Activated naive CD4-positive, alpha-beta T cell treated with anti-CD3 and anti-CD28 coated beads for 36 hours (primary cell): Measurements from ENCODE around the gene WASF3. TPM values are rescaled to one million over a fixed set of nuclear protein-coding genes. Genes with fewer than 3 reads are reported as not detected.

Source experiments
- CTCF ChIA-PET: fragments of 350-600 bp; sonication (Branson Sonifier 250); formaldehyde crosslinking; loops from one replicate; lab custom pipeline; 2021; ENCODE audit warnings: antibody characterized with exemption; lab: Charles Lee
- DNase-seq: peaks from one replicate; pipeline ENCODE4 v3.0.0-alpha.2; 2020
- H3K27ac Mint-ChIP-seq: one replicate; pipeline ENCODE4 v1.8.0; 2021; ENCODE audit warnings: mild to moderate bottlenecking, mixed read lengths
- H3K27me3 Mint-ChIP-seq: one replicate; pipeline ENCODE4 v1.8.0; 2021; ENCODE audit warnings: low read depth, mixed read lengths
- H3K36me3 Mint-ChIP-seq: one replicate; pipeline ENCODE4 v1.8.0; 2021; ENCODE audit warnings: low read depth, mixed read lengths
- H3K4me1 Mint-ChIP-seq: one replicate; pipeline ENCODE4 v1.8.0; 2021; ENCODE audit warnings: low read depth, mixed read lengths
- H3K4me3 Mint-ChIP-seq: one replicate; pipeline ENCODE4 v1.8.0; 2021; ENCODE audit warnings: mild to moderate bottlenecking, moderate library complexity, mixed read lengths
- H3K9me3 Mint-ChIP-seq: one replicate; pipeline ENCODE4 v1.8.0; 2021; ENCODE audit warnings: mixed read lengths
- intact Hi-C: fragments of 100-400 bp; cut with micrococcal nuclease; formaldehyde crosslinking; loops from one replicate; pipeline ENCODE4 v1.15.1; 2023
- total RNA-seq, 2 experiments: library from RNA; stranded (reverse); gene quantifications; one replicate each; pipeline ENCODE4 v1.2.3, GENCODE V29; 2021

The WASF3 gene
- total RNA-seq, 2 experiments from 2014 or later, result not detected

DNA sequence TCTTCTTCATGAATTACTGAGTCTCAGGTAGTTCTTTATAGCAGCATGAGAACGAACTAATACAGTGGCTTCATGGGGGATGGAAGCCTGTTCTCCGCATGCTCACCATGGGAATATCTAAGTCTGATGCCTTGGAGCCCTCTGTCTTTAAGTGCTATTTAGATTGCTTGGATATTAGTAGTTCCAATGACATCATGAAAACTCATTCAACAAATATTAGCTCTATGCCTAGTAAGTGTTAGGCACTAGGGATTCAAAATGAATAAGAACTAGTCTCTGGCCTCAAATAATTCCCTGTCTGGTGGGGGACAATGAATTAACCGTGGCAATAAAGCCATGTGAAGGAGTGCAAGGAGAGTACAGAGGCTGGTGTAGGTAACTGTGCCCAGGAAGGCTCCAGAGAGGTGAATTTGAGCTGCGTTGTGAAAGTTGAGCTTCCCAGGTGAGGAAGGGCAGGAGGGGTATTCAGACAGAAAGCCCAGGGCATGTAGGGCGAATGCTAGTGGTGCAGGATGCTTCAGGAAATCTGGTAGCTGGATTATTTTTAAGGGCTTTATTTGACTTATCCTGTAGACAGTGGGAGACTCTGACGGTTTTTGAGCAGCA lies 6.1 kb upstream of the WASF3 start:
- Mint-ChIP-seq H3K9me3 (peaks cover 2% of the 10 kb centered on the region), H3K27me3 (peaks cover 32% of the 10 kb centered on the region), H3K4me3 (no peak overlapping the region), H3K27ac (no peak overlapping the region), H3K4me1 (no peaks in the 10 kb centered on the region), H3K36me3 (peaks cover 2% of the 10 kb centered on the region)
- DNase-seq, result no peak
- CTCF ChIA-PET, result interaction anchor here (0.9 kb wide), 1 partner anchor 147 kb away, joined by 5 read pairs; no protein-coding TSS in a partner anchor
- intact Hi-C loops, result no loop called here

DNA sequence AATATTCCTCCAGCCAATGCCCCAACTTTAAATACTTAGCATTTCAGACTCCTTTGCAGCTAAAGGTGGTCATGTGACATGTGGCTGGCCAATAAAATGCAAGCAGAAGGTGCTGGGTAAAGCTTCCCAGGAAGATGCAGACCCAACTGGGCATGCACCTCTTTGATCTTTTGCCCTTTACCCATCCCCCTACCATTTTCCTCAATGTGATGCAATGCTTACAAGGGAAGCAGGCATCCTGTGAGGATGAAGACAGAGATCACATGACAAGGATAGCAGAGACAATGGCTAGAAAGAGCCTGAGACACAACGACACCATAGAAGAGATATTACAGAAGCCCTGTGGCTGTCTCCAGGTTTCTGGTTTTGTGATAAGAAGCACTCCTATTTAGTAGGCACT lies 2.1 kb upstream of the WASF3 start:
- intact Hi-C loops, result no loop called here
- no peak for DNase-seq
- Mint-ChIP-seq H3K27me3 (peaks cover 48% of the 10 kb centered on the region), H3K9me3 (peaks cover 2% of the 10 kb centered on the region), H3K4me1 (peaks cover 8% of the 10 kb centered on the region), H3K27ac (no peak overlapping the region), H3K36me3 (peaks cover 2% of the 10 kb centered on the region), H3K4me3 (no peak overlapping the region)
- CTCF ChIA-PET, result no interaction called here

DNA sequence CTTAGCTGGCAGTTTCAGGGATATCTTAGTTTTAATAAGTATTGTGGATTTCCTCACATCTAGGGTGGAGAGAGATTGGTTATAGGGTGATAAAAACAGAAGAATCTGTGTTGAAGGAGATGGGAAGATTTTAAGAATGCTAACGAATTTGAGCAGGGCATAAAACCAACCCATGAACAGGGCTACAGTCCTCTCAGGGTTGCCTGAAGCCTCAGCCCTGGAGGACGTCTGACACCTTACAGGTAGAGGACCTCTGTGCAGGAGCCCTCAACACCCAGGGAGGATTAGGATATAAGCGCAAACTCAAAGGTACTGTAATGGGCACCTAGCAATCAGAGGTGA lies 461 bp upstream of the WASF3 start:
- Mint-ChIP-seq H3K9me3 (peaks cover 2% of the 10 kb centered on the region), H3K36me3 (peaks cover 2% of the 10 kb centered on the region), H3K27me3 (peaks cover 36% of the 10 kb centered on the region), H3K4me3 (peak overlapping the region; percentile 5), H3K27ac (no peak overlapping the region), H3K4me1 (peaks cover 8% of the 10 kb centered on the region)
- CTCF ChIA-PET, result no interaction called here
- intact Hi-C loops, result loop anchor here (2.0 kb wide), 1 partner anchor 370 kb away; no protein-coding TSS in a partner anchor
- DNase-seq, result no peak

DNA sequence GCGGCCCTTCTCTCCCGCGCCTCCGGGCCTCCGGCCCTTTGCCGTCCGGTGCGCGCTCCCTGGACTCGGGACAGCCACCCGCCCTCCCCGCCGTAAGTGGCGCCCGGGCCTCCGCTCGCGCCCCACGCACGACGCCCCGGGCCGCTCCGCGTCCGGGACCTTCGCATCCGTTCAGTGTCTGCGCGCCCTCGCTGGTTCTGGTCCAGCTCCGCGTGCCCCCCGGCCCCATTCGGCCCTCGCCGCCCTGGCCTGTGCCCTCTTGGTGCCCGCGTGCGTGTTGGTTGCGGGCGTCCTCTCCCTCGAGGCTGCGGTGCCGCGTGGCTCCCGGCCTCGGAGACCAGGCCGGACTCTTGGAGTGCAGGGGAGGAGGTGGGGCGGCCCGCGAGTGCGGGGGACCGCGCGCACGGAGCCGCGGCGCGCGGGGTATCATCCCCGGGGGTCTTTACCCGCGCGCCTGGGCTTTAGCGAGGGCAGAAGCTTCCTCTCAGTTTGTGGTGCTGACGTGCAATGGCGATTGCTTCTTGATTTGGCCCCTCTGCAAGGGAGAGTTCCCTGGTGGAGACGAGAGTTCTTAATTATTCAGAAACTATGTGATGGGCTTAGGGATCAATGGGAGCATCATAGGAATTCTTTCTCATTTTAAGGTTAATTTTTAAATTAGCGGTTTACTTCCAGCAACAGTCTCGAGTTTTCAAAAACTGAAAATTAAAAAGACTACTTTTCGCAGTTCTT lies 757 bp downstream of the WASF3 start:
- Mint-ChIP-seq H3K27ac (no peak overlapping the region), H3K27me3 (peaks cover 35% of the 10 kb centered on the region), H3K36me3 (peaks cover 2% of the 10 kb centered on the region), H3K4me1 (peaks cover 8% of the 10 kb centered on the region), H3K9me3 (peaks cover 2% of the 10 kb centered on the region), H3K4me3 (peak overlapping the region; percentile 43)
- CTCF ChIA-PET, result interaction anchor here (0.7 to 0.9 kb wide), 3 partner anchors 65 to 365 kb away, joined by 3 read pairs; no protein-coding TSS in a partner anchor
- intact Hi-C loops, result no loop called here
- no peak for DNase-seq

DNA sequence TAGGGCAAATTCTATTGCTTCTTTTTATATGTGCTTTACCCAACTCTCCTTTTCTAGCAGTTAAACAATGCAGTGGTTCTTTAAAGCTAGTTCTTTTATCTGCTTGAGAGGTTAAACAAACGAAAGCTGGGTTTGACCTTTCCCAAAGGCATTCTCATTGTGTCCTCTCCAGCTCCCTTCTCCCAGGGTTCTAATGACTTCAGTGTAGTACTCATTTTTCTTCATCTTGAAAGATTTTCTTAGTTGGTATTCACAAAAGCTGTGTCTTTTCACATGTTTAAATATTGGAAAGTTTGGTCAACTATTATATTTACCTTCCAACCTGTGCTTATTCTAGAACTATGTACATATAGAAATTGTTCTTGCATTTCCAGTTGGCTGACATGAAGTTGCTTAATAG lies 1.5 kb downstream of the WASF3 start:
- H3K9me3 Mint-ChIP-seq, result peaks cover 2% of the 10 kb centered on the region
- peaks cover 2% of the 10 kb centered on the region for H3K36me3 Mint-ChIP-seq
- peaks cover 8% of the 10 kb centered on the region for H3K4me1 Mint-ChIP-seq
- H3K27ac Mint-ChIP-seq, result no peak overlapping the region
- no peak for DNase-seq
- peaks cover 36% of the 10 kb centered on the region for H3K27me3 Mint-ChIP-seq
- H3K4me3 Mint-ChIP-seq, result no peak overlapping the region
- intact Hi-C loops, result no loop called here
- CTCF ChIA-PET, result interaction anchor here (0.7 kb wide), 1 partner anchor 304 kb away, joined by 3 read pairs; no protein-coding TSS in a partner anchor

DNA sequence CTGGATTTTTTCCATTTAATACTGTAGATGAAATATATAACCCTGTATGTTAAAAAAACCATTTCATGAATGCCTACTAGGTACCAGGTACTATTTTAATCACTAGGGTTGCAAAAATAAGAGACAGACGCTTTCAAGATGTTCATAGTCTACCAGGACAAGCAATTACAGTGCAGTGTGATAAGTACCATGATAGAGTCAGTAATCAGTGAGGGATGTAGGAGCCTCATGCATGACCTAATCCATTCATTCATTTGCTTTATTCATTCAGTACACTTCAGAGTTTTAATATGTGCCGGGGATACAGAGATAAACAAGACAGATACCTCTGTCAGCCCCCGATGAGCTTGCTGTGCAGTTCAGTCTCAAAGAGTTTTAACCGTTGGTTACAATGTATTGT lies 3.0 kb downstream of the WASF3 start:
- H3K4me3 Mint-ChIP-seq, result no peak overlapping the region
- no peaks in the 10 kb centered on the region for H3K36me3 Mint-ChIP-seq
- intact Hi-C loops, result no loop called here
- H3K27me3 Mint-ChIP-seq, result peaks cover 31% of the 10 kb centered on the region
- CTCF ChIA-PET, result no interaction called here
- peaks cover 8% of the 10 kb centered on the region for H3K4me1 Mint-ChIP-seq
- no peak for DNase-seq
- no peaks in the 10 kb centered on the region for H3K9me3 Mint-ChIP-seq
- no peak overlapping the region for H3K27ac Mint-ChIP-seq

DNA sequence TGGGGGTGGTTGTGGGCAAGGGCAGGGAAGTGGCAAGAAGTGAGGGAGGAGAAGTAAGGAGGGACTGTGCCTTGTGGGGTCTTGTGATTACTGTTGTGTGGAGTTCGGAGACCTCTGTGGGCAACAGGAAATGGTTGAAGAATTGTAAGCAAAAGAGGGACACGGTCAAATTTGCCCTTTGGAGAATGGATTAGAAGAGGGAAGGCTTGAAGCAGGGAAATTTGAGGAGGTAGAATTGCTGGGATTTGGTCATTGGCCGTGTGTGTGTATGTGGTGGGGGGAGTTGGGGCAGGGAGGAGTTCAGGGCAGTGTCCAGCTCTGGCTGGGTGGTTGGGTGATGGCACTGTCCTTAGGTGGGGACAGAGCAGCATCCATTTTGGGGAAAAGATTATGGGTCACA lies 3.6 kb downstream of the WASF3 start:
- no peak overlapping the region for H3K27ac Mint-ChIP-seq
- CTCF ChIA-PET, result no interaction called here
- no peak overlapping the region for H3K4me3 Mint-ChIP-seq
- DNase-seq, result no peak
- intact Hi-C loops, result no loop called here
- H3K4me1 Mint-ChIP-seq, result peaks cover 8% of the 10 kb centered on the region
- peaks cover 32% of the 10 kb centered on the region for H3K27me3 Mint-ChIP-seq
- no peaks in the 10 kb centered on the region for H3K9me3 Mint-ChIP-seq
- no peaks in the 10 kb centered on the region for H3K36me3 Mint-ChIP-seq

DNA sequence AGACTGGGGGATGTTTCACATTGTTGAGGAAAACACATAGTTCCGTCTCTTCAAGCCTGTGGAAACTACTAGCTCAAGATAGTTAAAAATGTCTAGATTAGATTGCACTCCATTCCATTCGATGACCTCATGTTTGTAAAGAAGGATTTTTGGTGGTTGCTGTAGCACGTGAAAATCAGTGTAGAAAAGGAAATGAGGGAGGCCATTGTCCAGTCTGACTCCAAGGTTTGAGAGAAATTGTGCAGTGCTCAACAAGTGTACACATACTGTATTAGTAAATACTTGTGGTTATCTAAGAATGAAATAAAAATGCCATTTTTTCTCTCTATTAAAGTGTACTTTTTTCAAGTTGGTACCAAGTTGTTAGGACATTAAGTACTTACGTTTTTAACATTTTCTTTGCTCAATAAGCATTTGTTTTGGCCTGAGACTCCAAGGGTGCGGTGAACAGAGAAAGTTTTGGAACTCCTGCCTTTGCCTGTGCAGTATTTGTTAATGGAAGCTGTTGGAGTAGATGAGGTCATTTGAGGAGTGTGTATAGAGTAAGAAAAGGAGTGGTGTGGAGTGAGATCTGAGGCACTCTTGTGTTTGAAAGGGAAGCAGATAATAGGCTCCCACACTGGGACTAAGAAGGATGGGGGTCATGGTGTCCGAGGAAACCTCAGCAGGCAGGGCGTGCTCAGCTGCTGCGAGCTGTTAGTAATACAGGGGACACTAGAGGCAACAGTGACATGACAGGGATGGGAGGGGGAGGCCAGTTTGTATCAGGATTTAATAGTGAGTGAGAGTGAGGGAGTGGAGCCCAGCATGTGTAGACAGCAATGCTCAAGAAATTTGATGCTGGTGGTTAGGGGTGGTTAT lies 4.4 kb downstream of the WASF3 start:
- Mint-ChIP-seq H3K27ac (no peak overlapping the region), H3K4me3 (no peak overlapping the region), H3K9me3 (no peaks in the 10 kb centered on the region), H3K27me3 (peaks cover 29% of the 10 kb centered on the region), H3K36me3 (no peaks in the 10 kb centered on the region), H3K4me1 (peaks cover 7% of the 10 kb centered on the region)
- no peak for DNase-seq
- CTCF ChIA-PET, result interaction anchor here (0.5 kb wide), 1 partner anchor 34 kb away, joined by 3 read pairs; no protein-coding TSS in a partner anchor
- intact Hi-C loops, result no loop called here

DNA sequence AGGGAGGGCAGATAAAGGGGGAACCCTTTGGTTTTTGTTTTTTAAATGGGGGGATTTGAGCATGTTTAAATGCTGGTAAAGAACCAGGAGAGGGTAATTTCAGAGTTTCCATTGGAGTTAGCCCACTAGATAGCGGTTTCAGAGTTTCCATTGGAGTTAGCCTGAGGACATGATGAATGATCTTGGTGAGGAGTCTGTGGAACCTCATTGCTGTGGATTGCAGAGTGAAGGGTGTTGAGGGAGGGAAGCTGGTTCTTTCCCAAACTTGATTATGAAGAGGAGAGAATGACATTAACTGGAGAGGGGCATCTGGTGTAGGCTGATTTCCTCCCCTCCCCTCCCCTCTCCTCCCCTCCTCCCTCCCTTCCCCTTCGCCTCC lies 5.0 kb downstream of the WASF3 start:
- DNase-seq, result no peak
- intact Hi-C loops, result no loop called here
- Mint-ChIP-seq H3K4me1 (peaks cover 5% of the 10 kb centered on the region), H3K27me3 (peaks cover 29% of the 10 kb centered on the region), H3K4me3 (no peak overlapping the region), H3K9me3 (no peaks in the 10 kb centered on the region), H3K36me3 (no peaks in the 10 kb centered on the region), H3K27ac (no peak overlapping the region)
- CTCF ChIA-PET, result interaction anchor here (0.5 kb wide), 1 partner anchor 1449 kb away, joined by 8 read pairs; no protein-coding TSS in a partner anchor

DNA sequence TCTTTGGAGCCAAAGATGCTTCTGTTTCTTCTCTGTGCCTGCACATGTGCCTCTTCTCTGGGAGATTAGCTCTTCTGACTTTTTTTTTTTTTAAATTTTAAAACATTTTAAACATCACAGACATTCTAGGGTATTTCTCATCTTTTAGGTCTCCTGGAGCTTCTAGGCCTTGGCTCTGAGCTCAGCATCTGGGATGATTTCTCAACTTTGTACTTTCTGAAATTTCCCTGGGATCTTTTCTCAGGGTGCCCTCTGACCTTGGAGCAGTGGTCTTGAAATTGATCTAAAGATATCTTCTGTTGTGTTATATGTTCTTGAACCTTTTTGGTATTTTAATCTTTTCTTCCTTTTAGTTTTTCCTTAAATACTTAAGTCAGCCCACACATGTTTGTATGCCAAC lies 6.2 kb downstream of the WASF3 start:
- Mint-ChIP-seq H3K27me3 (peaks cover 33% of the 10 kb centered on the region), H3K9me3 (no peaks in the 10 kb centered on the region), H3K4me3 (no peak overlapping the region), H3K27ac (no peak overlapping the region), H3K4me1 (peaks cover 2% of the 10 kb centered on the region), H3K36me3 (no peaks in the 10 kb centered on the region)
- no peak for DNase-seq
- CTCF ChIA-PET, result no interaction called here
- intact Hi-C loops, result no loop called here

DNA sequence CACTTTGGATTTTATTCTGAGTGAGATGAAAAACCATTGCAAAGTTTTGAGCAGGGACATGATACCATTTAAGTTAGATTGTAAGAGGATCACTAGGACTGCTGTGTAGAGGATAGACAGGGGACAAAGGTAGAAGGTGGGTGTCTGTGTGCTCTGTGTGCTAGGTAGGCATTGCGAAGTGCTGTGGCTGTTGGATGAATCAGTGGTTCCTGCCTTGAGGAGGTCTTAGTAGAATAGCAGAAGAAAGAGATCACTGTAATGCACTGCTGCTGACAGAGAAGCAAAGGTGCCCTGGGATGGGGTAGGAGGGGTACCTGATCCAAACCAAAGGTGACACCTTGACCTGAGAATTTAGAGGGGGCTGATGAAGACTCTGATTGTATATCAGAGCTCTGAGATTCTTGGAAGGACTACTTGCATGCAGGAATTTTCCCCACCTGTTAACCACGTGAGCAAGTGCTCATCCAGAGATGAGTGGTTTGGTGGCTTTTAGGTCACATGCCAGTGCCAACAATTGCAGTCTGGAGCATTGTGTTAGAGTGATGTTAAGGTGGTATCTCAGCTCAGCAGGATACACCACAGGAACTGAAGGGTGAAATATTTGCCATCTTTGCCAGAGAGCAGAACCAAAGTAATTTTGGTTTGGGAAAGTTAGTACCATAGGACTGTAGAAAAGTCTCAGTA lies 10.8 kb downstream of the WASF3 start:
- Mint-ChIP-seq H3K4me3 (no peak overlapping the region), H3K36me3 (no peaks in the 10 kb centered on the region), H3K27me3 (peaks cover 22% of the 10 kb centered on the region), H3K27ac (no peak overlapping the region), H3K9me3 (no peaks in the 10 kb centered on the region), H3K4me1 (no peaks in the 10 kb centered on the region)
- DNase-seq, result no peak
- intact Hi-C loops, result no loop called here
- CTCF ChIA-PET, result no interaction called here

DNA sequence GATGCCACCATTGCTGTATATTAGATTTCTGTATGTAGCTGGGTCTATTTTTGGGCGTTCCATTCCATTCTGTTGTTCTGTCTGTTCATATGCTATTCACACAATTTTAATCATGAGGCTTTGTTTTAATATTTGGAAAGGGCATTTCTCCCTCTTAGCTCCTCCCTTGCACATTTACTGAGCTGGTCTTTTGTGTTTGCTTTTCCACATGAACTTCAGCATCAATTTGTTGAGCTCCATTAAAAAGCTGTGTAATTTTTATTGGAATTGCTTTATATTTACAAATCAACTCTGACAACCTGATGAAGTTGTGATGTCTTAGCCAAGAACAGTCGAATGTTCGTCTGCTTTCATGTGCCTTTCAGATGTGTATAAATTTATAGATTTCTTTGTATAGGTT lies 14.0 kb downstream of the WASF3 start:
- Mint-ChIP-seq H3K27ac (no peak overlapping the region), H3K36me3 (no peaks in the 10 kb centered on the region), H3K4me1 (no peaks in the 10 kb centered on the region), H3K27me3 (peaks cover 14% of the 10 kb centered on the region), H3K9me3 (peaks cover 2% of the 10 kb centered on the region), H3K4me3 (no peak overlapping the region)
- CTCF ChIA-PET, result no interaction called here
- intact Hi-C loops, result no loop called here
- DNase-seq, result no peak
